HEK293T (cell line): ENCODE data around the gene OPRM1.

Experiments used
- BHLHE40 ChIP-seq: fragments of 450-650 bp; IDR thresholded peaks from 2 replicates; pipeline ENCODE4 v1.6.1; 2016; ENCODE audit warnings: mild to moderate bottlenecking, moderate library complexity, borderline replicate concordance
- FOXK2 ChIP-seq: fragments of 450-650 bp; IDR thresholded peaks from 2 replicates; pipeline ENCODE4 v1.6.1; 2016; ENCODE audit warnings: mild to moderate bottlenecking
- L3MBTL2 ChIP-seq: fragments of 450-650 bp; conservative IDR thresholded peaks from 2 replicates; pipeline ENCODE4 v1.6.1; 2016; ENCODE audit warnings: mild to moderate bottlenecking
- LEF1 ChIP-seq: fragments of 450-650 bp; IDR thresholded peaks from 2 replicates; pipeline ENCODE4 v1.6.1; 2017; ENCODE audit warnings: mild to moderate bottlenecking, borderline replicate concordance
- NFRKB ChIP-seq: fragments of 450-650 bp; IDR thresholded peaks from 2 replicates; pipeline ENCODE4 v1.6.1; 2016; ENCODE audit warnings: mild to moderate bottlenecking, moderate library complexity
- SP1 ChIP-seq: fragments of 450-650 bp; IDR thresholded peaks from 2 replicates; pipeline ENCODE4 v1.6.1; 2017
- ZNF384 ChIP-seq: fragments of 450-650 bp; IDR thresholded peaks from 2 replicates; pipeline ENCODE4 v1.6.1; 2016

DNA sequence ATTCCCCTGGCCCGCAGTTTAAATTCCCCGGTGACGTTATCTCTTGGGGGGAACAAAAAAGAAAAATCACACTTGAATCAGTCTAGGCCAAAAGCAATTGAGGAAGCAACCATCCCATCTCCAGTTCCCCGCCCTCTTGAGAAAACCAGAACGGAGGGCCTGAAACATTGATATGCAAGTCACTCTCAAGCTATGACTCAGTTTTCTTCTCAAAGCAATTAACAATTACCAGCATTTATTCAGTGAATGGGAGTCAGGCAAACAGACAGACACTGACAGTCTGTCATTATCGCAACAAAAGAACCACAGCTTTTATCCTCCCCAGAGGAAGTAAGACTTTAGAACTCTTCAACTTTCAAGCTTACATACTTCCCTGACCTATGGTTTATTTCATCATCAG lies 100.9 kb downstream of the OPRM1 start:
- TF ChIP-seq SP1 (no peak), ZNF384 (no peak), BHLHE40 (no peak), LEF1 (no peak), L3MBTL2 (no peak), NFRKB (no peak), FOXK2 (no peak)
